HCT116 (cell line): ENCODE results near the gene RAB27B. TPM values are rescaled to one million over a fixed set of nuclear protein-coding genes. Genes with fewer than 3 reads are reported as not detected.

Experiments
- ATAC-seq: fragments of 200-7000 bp; cut with Tn5 transposase; 2 replicates; pipeline ENCODE4 v1.9.1; 2020; ENCODE audit warnings: mild to moderate bottlenecking, moderate library complexity
- BruUV-seq: library from RNA; stranded (reverse); fragments of 400-500 nt; replicated peaks from 2 replicates; lab custom pipeline; 2021; lab: Mats Ljungman, UMichigan
- CTCF ChIA-PET: fragments of 300-600 bp; sonication (Branson Sonifier 250); formaldehyde crosslinking; loops from one replicate; lab custom pipeline; 2021; ENCODE audit warnings: antibody characterized with exemption; lab: Charles Lee
- POLR2A ChIA-PET: fragments of 300-600, 350-600 bp; sonication (Branson Sonifier 250); formaldehyde crosslinking; loops from one replicate; lab custom pipeline; 2021; ENCODE audit warnings: antibody characterized with exemption; lab: Charles Lee
- RAD21 ChIA-PET, 2 experiments: fragments of 300-600 bp; sonication (Branson Sonifier 250); formaldehyde crosslinking; loops; one replicate each; lab custom pipeline; 2023; ENCODE audit warnings: low total read pairs in 2 of 2; ENCODE audit not compliant: uncharacterized antibody in 2 of 2, unreplicated experiment in 2 of 2, low non-redundant PET in 1 of 2; lab: Charles Lee
- DNase-seq: peaks from one replicate; pipeline ENCODE4 v3.0.0-alpha.2; 2010; ENCODE audit warnings: low read depth, low spot score
- H2AFZ ChIP-seq: fragments of 200-600 bp; shearing (Covaris generic), sonication (generic); 2 replicates; pipeline ENCODE4 v1.6.1; 2017; ENCODE audit warnings: low read depth, mixed run types, mixed read lengths, antibody characterized with exemption, low read length; ENCODE audit not compliant: poor library complexity, severe bottlenecking
- H3K27ac ChIP-seq: 2 replicates; pipeline ENCODE4 v1.5.1; 2012; ENCODE audit warnings: low read depth, low read length
- H3K27me3 ChIP-seq: fragments of 200-600 bp; sonication (generic); 2 replicates; pipeline ENCODE4 v1.6.1; 2016; ENCODE audit warnings: mixed run types, low read length, mixed read lengths; ENCODE audit not compliant: insufficient read depth
- H3K36me3 ChIP-seq, 2 experiments: fragments of 200-500 bp in 1 of 2; fragments of 200-600 bp in 1 of 2; sonication (Bioruptor generic) in 1 of 2; sonication (generic) in 1 of 2; 2 replicates each; pipeline versions ENCODE4 v1.5.1 to v1.6.1; 2014 to 2016; ENCODE audit warnings: low read length in 2 of 2, inconsistent platforms in 1 of 2, mixed read lengths in 1 of 2, mixed run types in 1 of 2; ENCODE audit not compliant: insufficient read depth in 2 of 2, control insufficient read depth in 1 of 2
- H3K4me1 ChIP-seq, 2 experiments: fragments of 200-600 bp in 1 of 2; sonication (generic) in 1 of 2; 2 replicates each; pipeline versions ENCODE4 v1.5.1 to v1.6.1; 2012 to 2017; ENCODE audit warnings: low read length in 2 of 2, inconsistent platforms in 1 of 2, mild to moderate bottlenecking in 1 of 2, mixed read lengths in 1 of 2, mixed run types in 1 of 2, moderate library complexity in 1 of 2; ENCODE audit not compliant: insufficient read depth in 2 of 2, control insufficient read depth in 1 of 2
- H3K4me2 ChIP-seq: fragments of 200-600 bp; sonication (generic); 2 replicates; pipeline ENCODE4 v1.6.1; 2017; ENCODE audit warnings: mixed run types, low read length, mixed read lengths
- H3K4me3 ChIP-seq, 2 experiments: fragments of 200-600 bp in 1 of 2; sonication (generic) in 1 of 2; replicated peaks in 1 of 2; 2 replicates each; pipeline ENCODE4 v1.5.1; 2011 to 2016; ENCODE audit warnings: low read length in 2 of 2, control low read depth in 1 of 2, low read depth in 1 of 2, mild to moderate bottlenecking in 1 of 2, mixed read lengths in 1 of 2, mixed run types in 1 of 2
- H3K79me2 ChIP-seq: fragments of 200-600 bp; sonication (generic); 2 replicates; pipeline ENCODE4 v1.6.1; 2017; ENCODE audit warnings: mild to moderate bottlenecking, mixed run types, low read length, moderate library complexity, mixed read lengths; ENCODE audit not compliant: insufficient read depth
- H3K9ac ChIP-seq: fragments of 200-600 bp; sonication (generic); 2 replicates; pipeline ENCODE4 v1.6.1; 2016; ENCODE audit warnings: low read length, mixed read lengths
- H3K9me2 ChIP-seq: fragments of 200-600 bp; sonication (generic), shearing (Covaris generic); 2 replicates; pipeline ENCODE4 v1.6.1; 2017; ENCODE audit warnings: mixed run types, mild to moderate bottlenecking, moderate library complexity; ENCODE audit not compliant: insufficient read depth
- H3K9me3 ChIP-seq, 2 experiments: fragments of 200-500 bp in 1 of 2; fragments of 200-600 bp in 1 of 2; sonication (Bioruptor generic) in 1 of 2; sonication (generic) in 1 of 2; 2 replicates each; pipeline ENCODE4 v1.6.1; 2014 to 2017; ENCODE audit warnings: low read length in 2 of 2, mixed read lengths in 2 of 2, inconsistent platforms in 1 of 2, low read depth in 1 of 2, mild to moderate bottlenecking in 1 of 2, mixed run types in 1 of 2, moderate library complexity in 1 of 2; ENCODE audit not compliant: control insufficient read depth in 1 of 2, insufficient read depth in 1 of 2
- H4K20me1 ChIP-seq: fragments of 200-600 bp; sonication (generic), shearing (Covaris generic); 2 replicates; pipeline ENCODE4 v1.6.1; 2017; ENCODE audit warnings: mixed run types, mild to moderate bottlenecking, moderate library complexity; ENCODE audit not compliant: insufficient read depth
- CBX3 ChIP-seq: IDR thresholded peaks from 2 replicates; pipeline ENCODE4 v1.6.1; 2012; ENCODE audit warnings: low read depth
- CEBPB ChIP-seq: IDR thresholded peaks from 2 replicates; pipeline ENCODE4 v1.6.1; 2012; ENCODE audit warnings: low read depth
- EGR1 ChIP-seq: IDR thresholded peaks from 2 replicates; pipeline ENCODE4 v1.6.1; 2012; ENCODE audit warnings: low read depth
- ELF1 ChIP-seq: IDR thresholded peaks from 2 replicates; pipeline ENCODE4 v1.6.1; 2012; ENCODE audit warnings: low read depth, borderline replicate concordance
- JUND ChIP-seq: IDR thresholded peaks from 2 replicates; pipeline ENCODE4 v1.6.1; 2012
- POLR2AphosphoS5 ChIP-seq: IDR thresholded peaks from 2 replicates; pipeline ENCODE4 v1.6.1; 2011; ENCODE audit warnings: mild to moderate bottlenecking, low read depth, low read length, moderate library complexity
- SIN3A ChIP-seq: IDR thresholded peaks from 2 replicates; pipeline ENCODE4 v1.6.1; 2012; ENCODE audit warnings: low read depth
- SRF ChIP-seq: IDR thresholded peaks from 2 replicates; pipeline ENCODE4 v1.6.1; 2012; ENCODE audit warnings: low read depth
- ZFX ChIP-seq: fragments of 450-650 bp; IDR thresholded peaks from 2 replicates; pipeline ENCODE4 v1.6.1; 2017
- ZNF274 ChIP-seq: fragments of 200-500 bp; sonication (Bioruptor generic); IDR thresholded peaks from 2 replicates; pipeline ENCODE4 v1.6.1; 2014; ENCODE audit warnings: mild to moderate bottlenecking, low read depth, low read length, inconsistent platforms
- intact Hi-C: fragments of 100-400 bp; cut with micrococcal nuclease; formaldehyde crosslinking; loops from 2 replicates; pipeline ENCODE4 v1.10.0; 2022
- total RNA-seq: library from RNA; stranded (reverse); gene quantifications from one replicate; pipeline ENCODE4 v1.2.1, GENCODE V29; 2021; ENCODE audit not compliant: unreplicated experiment
- TF ChIP-seq, protein P1 (sequence below): IDR thresholded peaks from 2 replicates; pipeline ENCODE4 v1.6.1; 2012
- TF ChIP-seq, protein P2 (sequence below): IDR thresholded peaks from 2 replicates; pipeline ENCODE4 v1.6.1; 2011; ENCODE audit warnings: mild to moderate bottlenecking, low read length, moderate library complexity; ENCODE audit not compliant: insufficient replicate concordance; ENCODE audit errors: extremely low read depth
- TF ChIP-seq, protein P3 (sequence below): IDR thresholded peaks from 2 replicates; pipeline ENCODE4 v1.6.1; 2012
- TF ChIP-seq, protein P4 (sequence below), 3 experiments: fragments of 200-600 bp in 1 of 3; sonication (generic) in 1 of 3; IDR thresholded peaks in 2 of 3; conservative IDR thresholded peaks in 1 of 3; 2 replicates each; pipeline ENCODE4 v1.5.1; 2012 to 2017; ENCODE audit warnings: low read depth in 2 of 3, low read length in 2 of 3, antibody characterized with exemption in 1 of 3, borderline replicate concordance in 1 of 3, control low read depth in 1 of 3, mild to moderate bottlenecking in 1 of 3, mixed read lengths in 1 of 3, mixed run types in 1 of 3, moderate library complexity in 1 of 3; ENCODE audit not compliant: insufficient read depth in 1 of 3

The RAB27B gene
- total RNA-seq, 1 experiment from 2014 or later: 2.2 TPM

DNA sequence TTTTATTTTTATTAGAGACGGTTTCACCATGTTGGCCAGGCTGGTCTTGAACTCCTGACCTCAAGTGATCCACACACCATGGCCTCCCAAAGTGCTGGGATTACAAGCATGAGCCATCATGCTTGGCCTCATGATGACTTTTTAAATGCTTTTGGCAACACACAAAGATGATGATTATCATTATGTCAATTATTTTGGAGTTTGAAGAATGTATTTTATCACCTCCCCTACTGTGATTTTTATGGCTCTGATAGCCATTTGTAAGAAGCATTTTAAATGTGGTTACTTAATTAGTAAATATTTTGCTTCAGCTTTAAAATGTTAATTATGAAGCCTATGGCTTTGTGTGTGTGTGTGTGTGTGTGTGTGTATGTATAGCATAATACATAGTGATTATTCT, 45.1 kb upstream of the RAB27B start:
- ChIA-PET POLR2A (no interaction called here), RAD21 (no interaction called here), CTCF (no interaction called here)
- DNase-seq (no peak), ATAC-seq (no peak)
- no peaks in the 10 kb centered on the region for H3K79me2 ChIP-seq
- no peak overlapping the region for H3K4me3 ChIP-seq
- H2AFZ ChIP-seq: no peak overlapping the region
- H3K36me3 ChIP-seq: no peaks in the 10 kb centered on the region
- H3K9me3 ChIP-seq: no peaks in the 10 kb centered on the region
- intact Hi-C loops: no loop called here
- H3K9ac ChIP-seq: no peak overlapping the region
- no peak for TF ChIP-seq JUND
- no peaks in the 10 kb centered on the region for H3K27me3 ChIP-seq
- no peak overlapping the region for H3K27ac ChIP-seq
- no peaks in the 10 kb centered on the region for H3K9me2 ChIP-seq
- H4K20me1 ChIP-seq: no peaks in the 10 kb centered on the region
- BruUV-seq: no TSS peak
- H3K4me2 ChIP-seq: no peak overlapping the region
- peaks cover 0 to 1% of the 10 kb centered on the region in 2 experiments; a peak in 2 of 4 replicates for H3K4me1 ChIP-seq

DNA sequence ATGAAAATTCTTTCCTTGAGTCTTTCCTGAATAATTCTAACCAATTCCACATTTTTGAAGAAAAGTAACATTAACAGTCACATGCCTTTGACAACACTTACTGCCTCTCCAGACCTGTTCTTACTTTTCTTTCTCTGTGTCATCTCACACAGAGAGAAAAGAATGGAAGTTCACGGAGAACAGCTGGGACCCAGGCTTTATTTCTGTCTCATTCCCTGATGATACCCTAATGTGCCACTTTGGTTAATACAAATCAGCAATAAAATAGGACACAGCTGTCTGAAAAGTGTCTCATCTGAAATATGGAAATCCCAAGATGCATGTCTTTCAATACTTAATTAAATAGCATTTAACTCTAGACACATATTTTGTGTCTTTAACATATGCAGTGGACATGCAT, 42.1 kb upstream of the RAB27B start:
- Histone ChIP-seq H3K4me3 (no peak overlapping the region), H3K9ac (no peak overlapping the region), H2AFZ (no peak overlapping the region), H3K36me3 (no peaks in the 10 kb centered on the region), H3K27ac (no peak overlapping the region), H3K4me2 (no peak overlapping the region), H3K9me3 (no peaks in the 10 kb centered on the region), H3K9me2 (no peaks in the 10 kb centered on the region), H3K79me2 (no peaks in the 10 kb centered on the region), H3K27me3 (no peaks in the 10 kb centered on the region), H4K20me1 (no peaks in the 10 kb centered on the region), H3K4me1 (no peaks in the 10 kb centered on the region; a peak in 1 of 4 replicates)
- ChIA-PET RAD21 (no interaction called here), CTCF (no interaction called here), POLR2A (interaction anchor here (1.3 kb wide), 1 partner anchor 11 kb away, joined by 3 read pairs; no protein-coding TSS in a partner anchor)
- intact Hi-C loops: no loop called here
- ATAC-seq: no peak
- no peak for DNase-seq
- no TSS peak for BruUV-seq
- TF ChIP-seq SRF (no peak), CBX3 (no peak), EGR1 (no peak), ELF1 (no peak), SIN3A (no peak), ZNF274 (no peak), JUND (no peak), ZFX (no peak), CEBPB (no peak), POLR2AphosphoS5 (no peak)
- TF ChIP-seq, protein P1, sequence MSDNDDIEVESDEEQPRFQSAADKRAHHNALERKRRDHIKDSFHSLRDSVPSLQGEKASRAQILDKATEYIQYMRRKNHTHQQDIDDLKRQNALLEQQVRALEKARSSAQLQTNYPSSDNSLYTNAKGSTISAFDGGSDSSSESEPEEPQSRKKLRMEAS: no peak
- TF ChIP-seq, protein P2, sequence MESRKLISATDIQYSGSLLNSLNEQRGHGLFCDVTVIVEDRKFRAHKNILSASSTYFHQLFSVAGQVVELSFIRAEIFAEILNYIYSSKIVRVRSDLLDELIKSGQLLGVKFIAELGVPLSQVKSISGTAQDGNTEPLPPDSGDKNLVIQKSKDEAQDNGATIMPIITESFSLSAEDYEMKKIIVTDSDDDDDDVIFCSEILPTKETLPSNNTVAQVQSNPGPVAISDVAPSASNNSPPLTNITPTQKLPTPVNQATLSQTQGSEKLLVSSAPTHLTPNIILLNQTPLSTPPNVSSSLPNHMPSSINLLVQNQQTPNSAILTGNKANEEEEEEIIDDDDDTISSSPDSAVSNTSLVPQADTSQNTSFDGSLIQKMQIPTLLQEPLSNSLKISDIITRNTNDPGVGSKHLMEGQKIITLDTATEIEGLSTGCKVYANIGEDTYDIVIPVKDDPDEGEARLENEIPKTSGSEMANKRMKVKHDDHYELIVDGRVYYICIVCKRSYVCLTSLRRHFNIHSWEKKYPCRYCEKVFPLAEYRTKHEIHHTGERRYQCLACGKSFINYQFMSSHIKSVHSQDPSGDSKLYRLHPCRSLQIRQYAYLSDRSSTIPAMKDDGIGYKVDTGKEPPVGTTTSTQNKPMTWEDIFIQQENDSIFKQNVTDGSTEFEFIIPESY: no peak
- TF ChIP-seq, protein P3, sequence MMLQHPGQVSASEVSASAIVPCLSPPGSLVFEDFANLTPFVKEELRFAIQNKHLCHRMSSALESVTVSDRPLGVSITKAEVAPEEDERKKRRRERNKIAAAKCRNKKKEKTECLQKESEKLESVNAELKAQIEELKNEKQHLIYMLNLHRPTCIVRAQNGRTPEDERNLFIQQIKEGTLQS: no peak
- TF ChIP-seq, protein P4, sequence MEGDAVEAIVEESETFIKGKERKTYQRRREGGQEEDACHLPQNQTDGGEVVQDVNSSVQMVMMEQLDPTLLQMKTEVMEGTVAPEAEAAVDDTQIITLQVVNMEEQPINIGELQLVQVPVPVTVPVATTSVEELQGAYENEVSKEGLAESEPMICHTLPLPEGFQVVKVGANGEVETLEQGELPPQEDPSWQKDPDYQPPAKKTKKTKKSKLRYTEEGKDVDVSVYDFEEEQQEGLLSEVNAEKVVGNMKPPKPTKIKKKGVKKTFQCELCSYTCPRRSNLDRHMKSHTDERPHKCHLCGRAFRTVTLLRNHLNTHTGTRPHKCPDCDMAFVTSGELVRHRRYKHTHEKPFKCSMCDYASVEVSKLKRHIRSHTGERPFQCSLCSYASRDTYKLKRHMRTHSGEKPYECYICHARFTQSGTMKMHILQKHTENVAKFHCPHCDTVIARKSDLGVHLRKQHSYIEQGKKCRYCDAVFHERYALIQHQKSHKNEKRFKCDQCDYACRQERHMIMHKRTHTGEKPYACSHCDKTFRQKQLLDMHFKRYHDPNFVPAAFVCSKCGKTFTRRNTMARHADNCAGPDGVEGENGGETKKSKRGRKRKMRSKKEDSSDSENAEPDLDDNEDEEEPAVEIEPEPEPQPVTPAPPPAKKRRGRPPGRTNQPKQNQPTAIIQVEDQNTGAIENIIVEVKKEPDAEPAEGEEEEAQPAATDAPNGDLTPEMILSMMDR (IDR thresholded peaks at IDR 0.05 in 2 of 3, conservative IDR thresholded peaks at IDR 0.05 in 1 of 3; ENCODE audit: borderline replicate concordance in 1 of 3, insufficient read depth in 1 of 3, low read depth in 2 of 3, low read length in 2 of 3): no peak
